ENCODE results near the gene WDFY3. TPM values are rescaled to one million over a fixed set of nuclear protein-coding genes. Genes with fewer than 3 reads are reported as not detected.
A peak's percentile ranks its signal among the peaks of the same experiment; 100 is the strongest.

WDFY3 gene
- polyA plus RNA-seq, 1 of the 3 experiments (the other 2 are of a cell fraction), result 13.8 TPM

GRCh38 chr4:84697159-84697558, 269.3 kb downstream of the WDFY3 start:
- Histone ChIP-seq H3F3A (replicated peaks; ENCODE audit: insufficient read depth) (peaks cover 9% of the 10 kb centered on the region), H3K27me3 (ENCODE audit: insufficient read depth) (no peaks in the 10 kb centered on the region), H3K9ac (no peak overlapping the region), H3K36me3 (replicated peaks in 1 of 2; ENCODE audit: control insufficient read depth in 1 of 2, insufficient read depth in 2 of 2, low read length in 1 of 2) (peaks cover 50 to 64% of the 10 kb centered on the region in 2 experiments), H3K4me2 (no peak overlapping the region), H3K9me2 (no peaks in the 10 kb centered on the region), H3K9me3 (no peaks in the 10 kb centered on the region), H3K4me1 (ENCODE audit: control insufficient read depth in 1 of 2, insufficient read depth in 2 of 2, low read depth in 1 of 2, low read length in 1 of 2) (peaks cover 0 to 16% of the 10 kb centered on the region in 2 experiments; a peak in 2 of 4 replicates), H3K79me2 (ENCODE audit: insufficient read depth) (no peaks in the 10 kb centered on the region), H3K27ac (ENCODE audit: low read depth in 2 of 2, low read length in 1 of 2) (peak overlapping the region in 1 of 2 experiments; percentile 0; a peak in 1 of 4 replicates), H4K20me1 (ENCODE audit: insufficient read depth) (no peaks in the 10 kb centered on the region), H2AFZ (ENCODE audit: low read depth) (no peak overlapping the region), H3K4me3 (ENCODE audit: low read depth in 2 of 2, low read length in 1 of 2) (no peak overlapping the region)
- 98% methylated on average over 2 of the region's 2 CpGs for WGBS (ENCODE audit: low lambda C conversion rate)
- no peak for TF ChIP-seq POLR2AphosphoS5 (IDR thresholded peaks at IDR 0.05; ENCODE audit: low read depth, low read length)
- TF ChIP-seq NRF1 (IDR thresholded peaks at IDR 0.05; ENCODE audit: low read depth, low read length), result no peak
- no peak for TF ChIP-seq TCF12 (IDR thresholded peaks at IDR 0.05)
- TF ChIP-seq REST (IDR thresholded peaks at IDR 0.05; ENCODE audit: low read depth, low read length), result no peak
- TF ChIP-seq IRF3 (IDR thresholded peaks at IDR 0.05; ENCODE audit: low read depth, low read length), result no peak
- no peak for TF ChIP-seq PBX3 (IDR thresholded peaks at IDR 0.05)
- no peak for TF ChIP-seq MXI1 (IDR thresholded peaks at IDR 0.05; ENCODE audit: low read depth, low read length)
- TF ChIP-seq, protein P1, sequence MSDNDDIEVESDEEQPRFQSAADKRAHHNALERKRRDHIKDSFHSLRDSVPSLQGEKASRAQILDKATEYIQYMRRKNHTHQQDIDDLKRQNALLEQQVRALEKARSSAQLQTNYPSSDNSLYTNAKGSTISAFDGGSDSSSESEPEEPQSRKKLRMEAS (IDR thresholded peaks at IDR 0.05; ENCODE audit: low read depth), result no peak
- ChIA-PET CTCF (no interaction called here), POLR2A (no interaction called here)
- no peak for DNase-seq

DNA sequence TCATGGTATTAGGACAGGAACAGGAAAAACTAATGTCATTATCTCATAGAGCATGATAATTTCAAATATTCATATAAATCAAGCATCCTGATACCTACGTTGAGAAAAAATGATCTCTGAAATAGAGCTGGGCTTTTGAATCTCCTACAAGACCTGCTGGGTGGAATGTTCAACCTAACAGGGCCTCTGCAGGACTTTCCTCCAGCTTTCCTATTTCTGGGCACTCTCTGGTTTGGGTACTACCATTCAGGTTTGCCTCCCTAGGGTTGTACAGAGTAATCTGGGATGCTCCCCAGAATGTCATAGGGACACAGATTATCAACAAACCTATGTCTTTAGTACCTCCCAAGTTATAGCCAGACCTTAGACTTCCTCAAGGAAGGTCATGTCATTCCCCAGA, 274.7 kb downstream of the WDFY3 start:
- H3K27me3 ChIP-seq (ENCODE audit: insufficient read depth), result no peaks in the 10 kb centered on the region
- peak overlapping the region; percentile 39 to 80; a peak in 3 of 4 replicates for H3K27ac ChIP-seq (ENCODE audit: low read depth in 2 of 2, low read length in 1 of 2)
- no peak overlapping the region for H2AFZ ChIP-seq (ENCODE audit: low read depth)
- H3K9ac ChIP-seq, result no peak overlapping the region
- H3K9me3 ChIP-seq, result no peaks in the 10 kb centered on the region
- TF ChIP-seq SMC3 (IDR thresholded peaks at IDR 0.05; ENCODE audit: low read depth, low read length), result no peak
- no peak for TF ChIP-seq RCOR1 (IDR thresholded peaks at IDR 0.05; ENCODE audit: low read length)
- no peaks in the 10 kb centered on the region for H3K9me2 ChIP-seq
- H3F3A ChIP-seq (replicated peaks; ENCODE audit: insufficient read depth), result peaks cover 30% of the 10 kb centered on the region
- ChIA-PET POLR2A (no interaction called here), CTCF (no interaction called here)
- peaks cover 0 to 31% of the 10 kb centered on the region in 2 experiments; a peak in 3 of 4 replicates for H3K4me1 ChIP-seq (ENCODE audit: control insufficient read depth in 1 of 2, insufficient read depth in 2 of 2, low read depth in 1 of 2, low read length in 1 of 2)
- peaks cover 3% of the 10 kb centered on the region; the same call in 1 of the 2 replicates for H4K20me1 ChIP-seq (ENCODE audit: insufficient read depth)
- no peak for DNase-seq
- H3K79me2 ChIP-seq (ENCODE audit: insufficient read depth), result no peaks in the 10 kb centered on the region
- H3K4me2 ChIP-seq, result peak overlapping the region; percentile 78
- WGBS (ENCODE audit: low lambda C conversion rate), result 60% methylated on average over 1 of the region's 1 CpG
- H3K36me3 ChIP-seq (replicated peaks in 1 of 2; ENCODE audit: control insufficient read depth in 1 of 2, insufficient read depth in 2 of 2, low read length in 1 of 2), result peaks cover 62 to 71% of the 10 kb centered on the region in 2 experiments
- no peak overlapping the region; a peak in 1 of 4 replicates for H3K4me3 ChIP-seq (ENCODE audit: low read depth in 2 of 2, low read length in 1 of 2)

Data from SK-N-SH (cell line).